Stimulated activated naive CD4-positive, alpha-beta T cell (primary cell): Measurements from ENCODE around the gene S100A7.
"Not testable (repeated sequence)": the region's sequence is repeated elsewhere in the genome, so short reads cannot be mapped to it uniquely, and the experiment has no call there.

ENCODE experiments used
- DNase-seq, 6 experiments: peaks; one replicate each; lab custom pipeline; 2025; lab: John Stamatoyannopoulos, UW

The S100A7 gene

DNA sequence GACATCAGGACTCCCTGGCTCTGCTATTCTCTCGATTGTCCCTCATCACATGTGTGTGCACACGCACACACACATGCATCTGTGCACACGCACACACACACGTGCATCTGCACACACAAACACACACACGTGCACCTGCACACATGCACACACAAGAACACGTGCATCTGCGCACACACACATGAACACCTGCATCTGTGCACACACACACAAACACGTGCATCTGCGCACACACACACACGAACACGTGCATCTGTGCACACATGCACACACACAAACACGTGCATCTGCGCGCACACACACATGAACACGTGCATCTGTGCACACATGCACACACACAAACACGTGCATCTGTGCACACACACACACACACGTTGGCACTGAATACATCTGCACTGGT lies 29.4 kb downstream of the S100A7 start:
- no peak for DNase-seq

DNA sequence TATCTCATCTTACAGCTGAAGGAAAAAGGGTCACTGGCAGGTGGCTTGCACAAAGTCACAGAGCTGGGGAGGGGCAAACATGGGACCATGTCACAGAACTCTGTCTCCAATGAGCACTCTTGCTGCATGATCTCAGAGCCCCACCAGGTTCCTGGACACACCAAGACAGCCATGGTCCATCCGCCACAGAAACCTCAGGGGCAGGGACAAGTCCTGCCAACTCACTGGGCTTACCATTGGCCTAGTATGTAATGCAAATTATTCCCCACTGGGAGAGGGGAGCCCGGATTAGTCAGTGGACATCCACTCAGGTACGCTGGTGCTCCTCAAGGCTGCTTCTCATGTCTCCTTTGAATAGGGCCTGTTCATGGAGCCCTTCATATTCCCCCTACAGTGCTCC lies 29.9 kb downstream of the S100A7 start:
- no peak for DNase-seq

DNA sequence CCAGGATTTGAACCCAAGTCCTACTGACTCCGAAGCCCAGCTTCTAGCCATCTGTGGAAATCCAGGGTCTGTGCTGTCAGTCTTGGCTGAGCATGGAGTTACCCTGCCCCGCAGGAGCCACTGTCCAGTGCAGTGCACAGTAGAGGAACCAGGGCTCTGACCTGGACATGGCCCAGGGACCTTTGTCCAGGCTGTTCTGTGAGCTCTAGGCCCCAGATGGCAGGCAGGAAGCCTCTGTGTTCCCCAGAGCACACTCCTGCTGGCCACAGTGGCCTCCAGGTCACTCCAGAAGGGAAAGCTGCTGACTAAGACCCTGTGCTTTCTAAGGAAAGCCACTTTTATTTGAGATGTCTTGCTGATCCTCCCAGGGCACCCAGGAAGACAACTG lies 30.3 kb downstream of the S100A7 start:
- DNase-seq, result no peak

DNA sequence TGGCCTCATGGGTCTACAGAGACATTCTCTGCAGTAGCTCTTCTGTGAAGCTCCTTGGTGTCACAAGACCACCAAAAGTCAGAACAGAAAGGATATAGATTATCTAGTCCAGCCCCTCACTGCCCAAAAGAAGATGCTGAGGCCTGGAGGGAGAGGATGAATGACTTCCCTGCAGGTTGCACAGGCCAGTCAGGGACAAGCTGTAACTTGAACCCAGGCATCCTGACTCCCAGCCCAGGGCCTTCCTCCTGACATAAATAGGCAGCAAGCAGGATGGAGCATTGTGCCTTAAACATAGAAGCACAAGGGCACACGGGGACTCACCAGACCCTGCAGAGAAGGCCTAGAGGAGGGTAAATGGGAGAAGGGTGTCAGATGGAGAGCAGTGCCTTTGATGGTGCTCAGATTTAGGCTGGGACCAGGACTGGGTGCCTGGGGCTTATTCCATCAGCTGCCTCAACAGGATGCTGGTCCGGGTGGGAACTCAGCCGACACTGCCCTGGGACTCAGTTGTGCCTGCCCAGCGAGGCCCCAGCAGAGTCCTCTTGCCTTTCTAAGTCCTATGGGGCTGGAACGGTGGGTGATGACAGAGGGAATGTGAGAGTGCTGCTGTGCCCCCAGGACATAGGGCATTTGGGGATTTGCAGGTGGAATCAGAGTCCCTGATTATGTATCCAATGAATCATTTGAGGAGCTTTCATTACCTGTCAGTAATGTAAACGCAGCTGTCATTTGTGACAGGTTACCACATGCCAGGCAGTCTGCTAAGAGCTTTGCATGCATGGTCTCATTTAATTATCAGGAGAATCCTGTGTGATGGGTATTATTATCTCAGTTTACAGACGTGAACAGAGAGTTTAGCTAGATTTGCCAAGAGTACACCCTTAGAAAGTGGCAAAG lies 30.9 kb downstream of the S100A7 start:
- no peak for DNase-seq

DNA sequence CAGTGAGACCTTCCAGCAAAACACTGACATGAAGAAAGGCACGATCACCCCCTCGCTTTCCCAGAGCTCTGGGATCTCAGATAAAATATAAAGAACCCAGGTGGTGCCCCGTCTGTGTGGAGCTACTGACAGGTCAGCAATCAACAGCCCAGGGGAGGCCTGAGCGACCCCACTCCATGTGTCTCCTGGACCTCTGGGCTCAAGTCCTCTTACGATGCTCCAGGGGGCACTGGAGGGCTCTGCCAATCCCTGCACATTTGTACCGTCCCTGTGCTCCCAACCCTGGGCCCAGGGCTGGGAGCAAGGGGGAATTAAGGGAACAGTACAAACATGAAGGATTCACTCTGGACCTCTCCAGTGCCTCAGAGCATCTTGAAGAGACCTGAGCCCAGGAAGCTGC lies 31.7 kb downstream of the S100A7 start:
- DNase-seq, result no peak

DNA sequence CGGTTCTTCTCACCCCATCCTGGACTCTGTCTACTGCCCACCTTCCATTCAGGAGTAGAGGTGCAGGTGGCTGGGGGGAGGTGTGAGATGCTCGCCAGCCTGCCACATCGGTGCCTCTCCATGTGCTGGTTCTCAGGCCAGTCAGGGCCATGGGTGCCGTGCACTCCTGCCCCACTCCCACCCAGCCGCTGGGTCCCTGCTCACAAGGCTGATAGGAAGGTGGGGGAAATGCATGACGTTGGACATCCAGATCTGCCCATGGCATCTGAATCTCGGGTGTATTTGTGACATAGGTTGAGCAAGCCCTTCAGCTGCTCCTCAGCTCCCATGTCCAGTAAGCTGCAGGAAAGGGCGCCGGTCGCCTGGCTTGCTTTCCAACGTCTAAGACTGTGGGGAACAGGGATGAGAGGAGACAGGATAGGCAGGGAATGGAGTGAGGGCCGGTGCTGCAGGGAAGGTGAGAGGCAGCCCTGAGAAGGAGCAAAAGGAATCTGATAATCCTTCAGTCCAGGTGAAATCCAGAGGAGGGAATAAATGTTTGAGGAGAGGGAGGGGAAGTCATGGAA lies 32.3 kb downstream of the S100A7 start:
- DNase-seq, result no peak

DNA sequence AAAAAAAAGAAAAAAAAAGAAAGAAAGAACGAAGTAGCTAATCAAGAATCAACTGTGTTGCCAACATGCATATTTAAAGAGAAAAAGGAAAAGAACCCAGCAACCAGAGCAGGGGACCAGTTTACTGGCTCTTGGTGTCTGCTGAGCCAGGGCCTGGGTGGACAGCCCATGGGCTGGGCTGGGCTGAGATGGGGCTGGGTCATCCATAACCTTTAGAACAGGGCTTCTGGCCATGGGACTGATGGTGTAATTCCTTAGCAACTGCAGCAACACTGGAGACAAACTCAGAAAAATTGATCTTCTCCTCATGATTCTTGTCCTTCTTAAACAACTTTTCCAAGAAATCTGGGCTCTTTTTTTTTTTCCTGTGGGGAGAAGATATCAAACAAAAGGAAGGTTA lies 33.6 kb downstream of the S100A7 start:
- DNase-seq, result no peak

DNA sequence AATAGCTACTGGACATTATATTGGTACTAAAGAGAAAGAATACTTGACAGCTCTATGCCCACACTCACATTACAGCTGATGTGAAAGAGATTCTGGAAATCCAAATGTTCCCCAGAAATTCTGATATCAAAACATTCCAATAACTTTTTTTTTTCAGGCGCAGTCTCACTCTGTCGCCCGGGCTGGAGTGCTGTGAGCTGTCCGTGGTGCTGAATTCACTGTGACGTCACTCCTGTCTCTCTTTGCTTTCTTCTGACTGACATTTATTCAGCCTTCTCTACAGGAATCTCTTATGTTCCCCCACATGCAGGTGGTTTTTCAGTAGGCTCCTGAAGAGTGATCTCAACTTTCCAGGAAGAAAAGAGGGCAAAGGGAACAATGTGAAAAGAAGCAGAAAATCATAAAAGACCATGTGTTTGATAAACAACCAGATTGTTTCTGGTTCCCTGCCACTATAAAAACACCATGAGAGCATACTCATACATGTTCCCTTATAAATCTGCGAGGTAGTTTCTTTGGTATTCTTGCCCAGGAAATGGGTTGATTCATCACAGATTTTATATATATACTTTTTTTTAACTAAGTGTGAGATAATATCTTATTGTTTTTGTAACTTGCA lies 37.9 kb downstream of the S100A7 start:
- peak; percentile 15 to 67 (median 39) for DNase-seq

DNA sequence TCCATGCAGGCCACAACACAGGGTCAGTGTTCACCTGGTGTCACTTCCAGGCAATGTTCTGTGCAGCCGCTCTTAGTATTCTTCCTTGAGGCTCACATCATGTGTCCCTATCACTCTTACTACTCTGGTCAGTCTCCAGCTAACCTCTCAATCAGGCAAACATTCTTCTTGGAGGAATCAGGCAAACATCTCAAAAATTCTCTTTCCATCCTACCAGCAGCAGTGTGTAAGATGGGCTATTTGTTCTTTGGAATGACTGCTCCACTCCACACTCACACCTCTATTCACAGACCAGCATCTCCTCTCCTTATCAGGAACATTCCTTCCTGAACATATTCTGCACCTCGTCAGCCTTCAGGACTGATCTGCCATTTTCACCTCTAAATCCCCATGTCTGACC lies 40.1 kb downstream of the S100A7 start:
- no peak for DNase-seq

DNA sequence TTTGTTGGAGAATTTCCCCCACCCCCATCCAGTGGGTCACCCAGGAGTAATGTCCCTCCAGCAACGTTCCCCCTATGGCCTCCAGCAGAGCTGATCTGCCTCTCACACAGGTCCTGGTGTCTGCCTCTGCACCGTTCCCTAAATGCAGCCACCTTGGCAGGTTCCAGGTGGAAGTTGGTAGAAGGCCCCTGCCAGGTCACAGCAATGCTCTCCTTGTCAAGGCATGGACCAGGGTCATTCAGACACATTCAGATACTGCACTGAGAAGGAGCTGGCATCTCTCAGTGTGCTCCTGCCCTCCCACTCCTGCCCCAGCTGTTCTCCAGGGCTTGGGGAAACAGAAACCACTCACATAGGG lies 41.0 kb downstream of the S100A7 start:
- not testable (repeated sequence) for DNase-seq

DNA sequence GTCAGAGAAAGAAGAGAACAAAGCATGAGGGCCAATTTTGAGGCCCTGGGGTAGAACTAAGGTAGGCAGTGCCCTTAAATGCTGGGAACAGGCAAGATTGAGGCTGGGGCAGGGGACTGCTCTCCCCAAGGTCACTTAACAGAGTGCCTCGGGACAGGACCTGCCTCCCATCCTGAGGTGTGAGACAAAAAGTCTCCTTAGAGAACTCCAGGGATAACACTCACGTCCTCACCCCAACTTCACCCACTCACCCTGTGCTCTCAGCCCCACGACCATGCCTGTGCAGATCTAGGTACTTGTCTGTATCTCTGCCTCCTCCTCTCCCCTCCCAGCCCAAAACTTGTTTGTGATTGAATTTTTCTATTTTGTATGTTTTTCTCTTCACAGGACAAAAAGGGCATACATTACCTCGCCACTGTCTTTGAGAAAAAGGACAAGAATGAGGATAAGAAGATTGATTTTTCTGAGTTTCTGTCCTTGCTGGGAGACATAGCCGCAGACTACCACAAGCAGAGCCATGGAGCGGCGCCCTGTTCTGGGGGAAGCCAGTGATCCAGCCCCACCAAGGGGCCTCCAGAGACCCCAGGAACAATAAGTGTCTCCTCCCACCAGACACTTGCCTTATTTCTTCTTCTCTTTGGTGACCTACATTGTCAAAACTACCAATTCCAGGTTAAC lies 41.6 kb downstream of the S100A7 start:
- DNase-seq, result not testable (repeated sequence)

DNA sequence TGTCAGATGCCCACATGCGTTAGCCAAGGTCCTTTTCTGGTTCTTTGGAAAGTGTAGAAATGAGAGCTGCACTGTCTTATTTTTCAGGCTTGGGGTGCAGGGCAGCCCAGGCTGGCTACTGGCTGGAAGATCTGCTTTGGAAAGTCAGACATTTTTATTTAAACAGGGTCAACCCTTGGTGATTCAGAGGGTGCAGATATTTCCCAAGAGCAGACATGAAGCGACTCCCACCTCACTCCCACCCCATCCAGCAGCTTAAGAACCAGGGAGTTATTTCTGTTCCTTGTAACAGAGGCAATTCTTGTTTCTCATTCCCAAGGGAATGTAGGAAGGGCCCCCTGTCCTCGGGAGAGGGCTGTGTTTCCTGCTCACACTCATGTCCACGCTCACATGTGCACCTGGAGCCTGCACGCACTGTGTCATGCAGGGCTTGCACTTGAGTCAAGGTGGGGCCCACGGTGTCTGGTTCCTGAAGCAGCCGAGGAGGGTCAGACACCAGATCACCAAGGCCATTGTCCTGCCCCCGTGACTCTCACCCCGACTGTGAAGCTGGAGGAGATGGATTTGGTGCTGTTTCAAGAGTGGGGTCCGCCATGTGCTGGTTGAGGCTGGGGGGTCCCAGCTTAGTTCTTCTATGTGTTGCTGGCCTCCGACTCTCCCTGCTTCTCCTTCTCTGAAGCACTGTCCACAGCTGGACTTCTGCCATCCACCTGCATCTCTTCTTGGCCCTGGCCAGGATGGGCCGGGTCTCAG lies 43.1 kb downstream of the S100A7 start:
- no peak for DNase-seq

DNA sequence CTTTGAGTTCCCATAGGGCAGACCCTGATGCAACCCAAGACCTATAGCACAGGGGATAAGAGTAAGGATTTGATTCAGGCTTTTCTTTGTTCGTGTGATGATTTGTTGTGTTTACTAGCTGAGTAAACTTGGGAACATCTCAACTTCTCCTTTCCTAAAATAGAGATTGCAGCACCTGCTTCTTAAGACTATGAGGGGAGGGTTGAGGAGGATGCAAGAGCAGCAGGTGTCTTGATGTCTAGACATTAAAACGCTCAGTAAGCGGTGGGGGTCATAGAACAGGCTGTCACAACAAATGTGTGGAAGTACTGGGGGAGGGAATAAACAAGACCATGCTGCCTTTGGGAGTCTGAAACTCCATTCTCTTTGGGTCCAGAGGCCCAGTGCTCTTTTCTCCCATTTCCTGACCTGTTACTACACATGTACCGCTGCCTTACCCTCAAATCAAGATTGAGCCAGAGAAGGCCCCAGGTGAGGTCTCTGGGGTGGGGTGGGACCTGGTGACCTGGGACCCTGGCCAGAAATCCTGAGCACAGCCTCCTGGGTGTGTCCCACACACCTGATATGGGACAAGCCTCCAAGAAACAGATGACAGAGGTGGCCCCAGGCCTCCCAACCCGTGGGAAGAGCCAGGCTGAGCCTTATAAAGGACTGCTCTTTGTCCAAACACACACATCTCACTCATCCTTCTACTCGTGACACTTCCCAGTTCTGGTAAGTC lies 44.4 kb downstream of the S100A7 start, which contains the start of gene S100A7A:
S100A7A (plus strand) TSS at position 671 of the 721 bp plus-strand sequence. CDS start 1,563 bp downstream, outside the sequence.
- no peak for DNase-seq

DNA sequence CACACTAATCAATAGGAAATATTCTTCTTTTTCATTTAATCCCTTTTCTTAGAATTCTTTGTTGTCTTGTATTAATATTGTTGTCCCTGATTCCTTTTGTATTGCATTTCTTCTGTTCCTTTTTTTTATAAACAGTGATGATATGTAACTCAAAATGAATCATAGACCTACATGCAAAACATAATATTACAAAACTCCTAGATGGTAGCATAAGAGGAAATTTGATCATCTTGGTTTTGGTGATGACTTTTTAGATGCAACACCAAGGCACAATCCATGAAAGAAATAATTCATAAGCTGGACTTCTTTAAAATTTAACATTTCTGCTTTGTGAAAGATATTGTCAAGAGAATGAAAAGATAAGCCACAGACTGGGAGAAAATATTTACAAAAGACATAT lies 46.5 kb downstream of the S100A7 start:
- DNase-seq, result not testable (repeated sequence)
